HCT116 (cell line): ENCODE measurements around the gene CHCHD3. TPM values are rescaled to one million over a fixed set of nuclear protein-coding genes. Genes with fewer than 3 reads are reported as not detected.

ENCODE experiments used
- ATAC-seq: fragments of 200-7000 bp; cut with Tn5 transposase; 2 replicates; pipeline ENCODE4 v1.9.1; 2020; ENCODE audit warnings: mild to moderate bottlenecking, moderate library complexity
- BruUV-seq: library from RNA; stranded (reverse); fragments of 400-500 nt; replicated peaks from 2 replicates; lab custom pipeline; 2021; lab: Mats Ljungman, UMichigan
- CTCF ChIA-PET: fragments of 300-600 bp; sonication (Branson Sonifier 250); formaldehyde crosslinking; loops from one replicate; lab custom pipeline; 2021; ENCODE audit warnings: antibody characterized with exemption; lab: Charles Lee
- POLR2A ChIA-PET: fragments of 300-600, 350-600 bp; sonication (Branson Sonifier 250); formaldehyde crosslinking; loops from one replicate; lab custom pipeline; 2021; ENCODE audit warnings: antibody characterized with exemption; lab: Charles Lee
- RAD21 ChIA-PET, 2 experiments: fragments of 300-600 bp; sonication (Branson Sonifier 250); formaldehyde crosslinking; loops; one replicate each; lab custom pipeline; 2023; ENCODE audit warnings: low total read pairs in 2 of 2; ENCODE audit not compliant: uncharacterized antibody in 2 of 2, unreplicated experiment in 2 of 2, low non-redundant PET in 1 of 2; lab: Charles Lee
- DNase-seq: peaks from one replicate; pipeline ENCODE4 v3.0.0-alpha.2; 2010; ENCODE audit warnings: low read depth, low spot score
- H2AFZ ChIP-seq: fragments of 200-600 bp; shearing (Covaris generic), sonication (generic); 2 replicates; pipeline ENCODE4 v1.6.1; 2017; ENCODE audit warnings: low read depth, mixed run types, mixed read lengths, antibody characterized with exemption, low read length; ENCODE audit not compliant: poor library complexity, severe bottlenecking
- H3K27ac ChIP-seq: 2 replicates; pipeline ENCODE4 v1.5.1; 2012; ENCODE audit warnings: low read depth, low read length
- H3K27me3 ChIP-seq: fragments of 200-600 bp; sonication (generic); 2 replicates; pipeline ENCODE4 v1.6.1; 2016; ENCODE audit warnings: mixed run types, low read length, mixed read lengths; ENCODE audit not compliant: insufficient read depth
- H3K36me3 ChIP-seq, 2 experiments: fragments of 200-500 bp in 1 of 2; fragments of 200-600 bp in 1 of 2; sonication (Bioruptor generic) in 1 of 2; sonication (generic) in 1 of 2; 2 replicates each; pipeline versions ENCODE4 v1.5.1 to v1.6.1; 2014 to 2016; ENCODE audit warnings: low read length in 2 of 2, inconsistent platforms in 1 of 2, mixed read lengths in 1 of 2, mixed run types in 1 of 2; ENCODE audit not compliant: insufficient read depth in 2 of 2, control insufficient read depth in 1 of 2
- H3K4me1 ChIP-seq, 2 experiments: fragments of 200-600 bp in 1 of 2; sonication (generic) in 1 of 2; 2 replicates each; pipeline versions ENCODE4 v1.5.1 to v1.6.1; 2012 to 2017; ENCODE audit warnings: low read length in 2 of 2, inconsistent platforms in 1 of 2, mild to moderate bottlenecking in 1 of 2, mixed read lengths in 1 of 2, mixed run types in 1 of 2, moderate library complexity in 1 of 2; ENCODE audit not compliant: insufficient read depth in 2 of 2, control insufficient read depth in 1 of 2
- H3K4me2 ChIP-seq: fragments of 200-600 bp; sonication (generic); 2 replicates; pipeline ENCODE4 v1.6.1; 2017; ENCODE audit warnings: mixed run types, low read length, mixed read lengths
- H3K4me3 ChIP-seq, 2 experiments: fragments of 200-600 bp in 1 of 2; sonication (generic) in 1 of 2; replicated peaks in 1 of 2; 2 replicates each; pipeline ENCODE4 v1.5.1; 2011 to 2016; ENCODE audit warnings: low read length in 2 of 2, control low read depth in 1 of 2, low read depth in 1 of 2, mild to moderate bottlenecking in 1 of 2, mixed read lengths in 1 of 2, mixed run types in 1 of 2
- H3K79me2 ChIP-seq: fragments of 200-600 bp; sonication (generic); 2 replicates; pipeline ENCODE4 v1.6.1; 2017; ENCODE audit warnings: mild to moderate bottlenecking, mixed run types, low read length, moderate library complexity, mixed read lengths; ENCODE audit not compliant: insufficient read depth
- H3K9ac ChIP-seq: fragments of 200-600 bp; sonication (generic); 2 replicates; pipeline ENCODE4 v1.6.1; 2016; ENCODE audit warnings: low read length, mixed read lengths
- H3K9me2 ChIP-seq: fragments of 200-600 bp; sonication (generic), shearing (Covaris generic); 2 replicates; pipeline ENCODE4 v1.6.1; 2017; ENCODE audit warnings: mixed run types, mild to moderate bottlenecking, moderate library complexity; ENCODE audit not compliant: insufficient read depth
- H3K9me3 ChIP-seq, 2 experiments: fragments of 200-500 bp in 1 of 2; fragments of 200-600 bp in 1 of 2; sonication (Bioruptor generic) in 1 of 2; sonication (generic) in 1 of 2; 2 replicates each; pipeline ENCODE4 v1.6.1; 2014 to 2017; ENCODE audit warnings: low read length in 2 of 2, mixed read lengths in 2 of 2, inconsistent platforms in 1 of 2, low read depth in 1 of 2, mild to moderate bottlenecking in 1 of 2, mixed run types in 1 of 2, moderate library complexity in 1 of 2; ENCODE audit not compliant: control insufficient read depth in 1 of 2, insufficient read depth in 1 of 2
- H4K20me1 ChIP-seq: fragments of 200-600 bp; sonication (generic), shearing (Covaris generic); 2 replicates; pipeline ENCODE4 v1.6.1; 2017; ENCODE audit warnings: mixed run types, mild to moderate bottlenecking, moderate library complexity; ENCODE audit not compliant: insufficient read depth
- CBX3 ChIP-seq: IDR thresholded peaks from 2 replicates; pipeline ENCODE4 v1.6.1; 2012; ENCODE audit warnings: low read depth
- CEBPB ChIP-seq: IDR thresholded peaks from 2 replicates; pipeline ENCODE4 v1.6.1; 2012; ENCODE audit warnings: low read depth
- ELF1 ChIP-seq: IDR thresholded peaks from 2 replicates; pipeline ENCODE4 v1.6.1; 2012; ENCODE audit warnings: low read depth, borderline replicate concordance
- EZH2 ChIP-seq: fragments of 200-600 bp; sonication (generic); IDR thresholded peaks from 2 replicates; pipeline ENCODE4 v1.6.1; 2017; ENCODE audit warnings: antibody characterized with exemption, mixed run types
- EZH2phosphoT487 ChIP-seq: fragments of 200-600 bp; IDR thresholded peaks from 2 replicates; pipeline ENCODE4 v1.6.1; 2018; ENCODE audit warnings: antibody characterized with exemption, borderline replicate concordance
- FOSL1 ChIP-seq: IDR thresholded peaks from 2 replicates; pipeline ENCODE4 v1.6.1; 2012; ENCODE audit warnings: low read depth
- POLR2A ChIP-seq: IDR thresholded peaks from 2 replicates; pipeline ENCODE4 v1.7.0; 2011; ENCODE audit warnings: borderline replicate concordance; ENCODE audit not compliant: insufficient read depth, insufficient read length; ENCODE audit errors: extremely low read depth
- RAD21 ChIP-seq: IDR thresholded peaks from 2 replicates; pipeline ENCODE4 v1.6.1; 2012; ENCODE audit warnings: low read depth, mild to moderate bottlenecking
- SIN3A ChIP-seq: IDR thresholded peaks from 2 replicates; pipeline ENCODE4 v1.6.1; 2012; ENCODE audit warnings: low read depth
- TCF7L2 ChIP-seq: IDR thresholded peaks from 2 replicates; pipeline ENCODE4 v1.7.0; 2011; ENCODE audit warnings: borderline replicate concordance, inconsistent platforms; ENCODE audit not compliant: insufficient read depth, insufficient read length; ENCODE audit errors: extremely low read depth
- ZFX ChIP-seq: fragments of 450-650 bp; IDR thresholded peaks from 2 replicates; pipeline ENCODE4 v1.6.1; 2017
- ZNF274 ChIP-seq: fragments of 200-500 bp; sonication (Bioruptor generic); IDR thresholded peaks from 2 replicates; pipeline ENCODE4 v1.6.1; 2014; ENCODE audit warnings: mild to moderate bottlenecking, low read depth, low read length, inconsistent platforms
- intact Hi-C: fragments of 100-400 bp; cut with micrococcal nuclease; formaldehyde crosslinking; loops from 2 replicates; pipeline ENCODE4 v1.10.0; 2022
- total RNA-seq: library from RNA; stranded (reverse); gene quantifications from one replicate; pipeline ENCODE4 v1.2.1, GENCODE V29; 2021; ENCODE audit not compliant: unreplicated experiment
- TF ChIP-seq, protein P1 (sequence below): IDR thresholded peaks from 2 replicates; pipeline ENCODE4 v1.6.1; 2012; ENCODE audit warnings: low read depth
- TF ChIP-seq, protein P2 (sequence below): IDR thresholded peaks from 2 replicates; pipeline ENCODE4 v1.6.1; 2012

Gene CHCHD3
- total RNA-seq, 1 experiment from 2014 or later: 73.5 TPM

DNA sequence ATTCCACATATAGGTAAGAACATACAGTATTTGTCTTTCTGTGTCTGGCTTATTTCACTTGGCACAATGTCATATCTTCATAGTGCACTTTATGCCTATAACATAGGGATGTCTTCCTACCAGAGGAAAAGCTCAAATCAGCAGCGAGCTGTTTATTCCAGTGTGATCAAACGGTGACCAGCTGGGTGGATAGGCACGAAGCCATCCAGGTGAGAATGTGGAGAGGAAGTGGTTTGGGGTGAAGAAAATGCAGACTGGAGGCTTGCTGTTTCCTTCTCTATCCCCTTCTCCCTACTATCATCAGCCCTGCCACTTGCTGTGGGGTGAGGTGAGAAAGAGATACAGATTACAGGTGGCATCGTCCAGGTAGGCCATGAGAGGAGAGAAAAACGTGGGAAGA, 52.4 kb downstream of the CHCHD3 start:
- Histone ChIP-seq H4K20me1 (peaks cover 7% of the 10 kb centered on the region; the same call in 1 of the 2 replicates), H2AFZ (no peak overlapping the region)
- CTCF ChIA-PET: no interaction called here

More for the DNA sequence above, 52.4 kb downstream of the CHCHD3 start:
- intact Hi-C loops: no loop called here
- no TSS peak for BruUV-seq
- Histone ChIP-seq H3K27me3 (no peaks in the 10 kb centered on the region), H3K9ac (no peak overlapping the region), H3K9me2 (no peaks in the 10 kb centered on the region), H3K79me2 (peaks cover 26% of the 10 kb centered on the region), H3K27ac (no peak overlapping the region), H3K4me1 (no peaks in the 10 kb centered on the region), H3K4me3 (no peak overlapping the region), H3K9me3 (no peaks in the 10 kb centered on the region), H3K36me3 (no peaks in the 10 kb centered on the region), H3K4me2 (no peak overlapping the region)
- TF ChIP-seq, protein P1, sequence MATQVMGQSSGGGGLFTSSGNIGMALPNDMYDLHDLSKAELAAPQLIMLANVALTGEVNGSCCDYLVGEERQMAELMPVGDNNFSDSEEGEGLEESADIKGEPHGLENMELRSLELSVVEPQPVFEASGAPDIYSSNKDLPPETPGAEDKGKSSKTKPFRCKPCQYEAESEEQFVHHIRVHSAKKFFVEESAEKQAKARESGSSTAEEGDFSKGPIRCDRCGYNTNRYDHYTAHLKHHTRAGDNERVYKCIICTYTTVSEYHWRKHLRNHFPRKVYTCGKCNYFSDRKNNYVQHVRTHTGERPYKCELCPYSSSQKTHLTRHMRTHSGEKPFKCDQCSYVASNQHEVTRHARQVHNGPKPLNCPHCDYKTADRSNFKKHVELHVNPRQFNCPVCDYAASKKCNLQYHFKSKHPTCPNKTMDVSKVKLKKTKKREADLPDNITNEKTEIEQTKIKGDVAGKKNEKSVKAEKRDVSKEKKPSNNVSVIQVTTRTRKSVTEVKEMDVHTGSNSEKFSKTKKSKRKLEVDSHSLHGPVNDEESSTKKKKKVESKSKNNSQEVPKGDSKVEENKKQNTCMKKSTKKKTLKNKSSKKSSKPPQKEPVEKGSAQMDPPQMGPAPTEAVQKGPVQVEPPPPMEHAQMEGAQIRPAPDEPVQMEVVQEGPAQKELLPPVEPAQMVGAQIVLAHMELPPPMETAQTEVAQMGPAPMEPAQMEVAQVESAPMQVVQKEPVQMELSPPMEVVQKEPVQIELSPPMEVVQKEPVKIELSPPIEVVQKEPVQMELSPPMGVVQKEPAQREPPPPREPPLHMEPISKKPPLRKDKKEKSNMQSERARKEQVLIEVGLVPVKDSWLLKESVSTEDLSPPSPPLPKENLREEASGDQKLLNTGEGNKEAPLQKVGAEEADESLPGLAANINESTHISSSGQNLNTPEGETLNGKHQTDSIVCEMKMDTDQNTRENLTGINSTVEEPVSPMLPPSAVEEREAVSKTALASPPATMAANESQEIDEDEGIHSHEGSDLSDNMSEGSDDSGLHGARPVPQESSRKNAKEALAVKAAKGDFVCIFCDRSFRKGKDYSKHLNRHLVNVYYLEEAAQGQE: no peak
- TF ChIP-seq SIN3A: no peak
- TF ChIP-seq ZNF274: no peak
- no peak for TF ChIP-seq ELF1
- no peak for TF ChIP-seq EZH2phosphoT487
- TF ChIP-seq CBX3: no peak
- no peak for TF ChIP-seq POLR2A
- TF ChIP-seq ZFX: no peak
- no peak for TF ChIP-seq TCF7L2
- no peak for TF ChIP-seq RAD21
- no peak for TF ChIP-seq CEBPB
- TF ChIP-seq EZH2: no peak
- TF ChIP-seq FOSL1: no peak
- TF ChIP-seq, protein P2, sequence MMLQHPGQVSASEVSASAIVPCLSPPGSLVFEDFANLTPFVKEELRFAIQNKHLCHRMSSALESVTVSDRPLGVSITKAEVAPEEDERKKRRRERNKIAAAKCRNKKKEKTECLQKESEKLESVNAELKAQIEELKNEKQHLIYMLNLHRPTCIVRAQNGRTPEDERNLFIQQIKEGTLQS: no peak
- ATAC-seq (no peak), DNase-seq (no peak)
- ChIA-PET RAD21 (interaction anchor here in 1 of 2 experiments (0.6 kb wide), 1 partner anchor 230 kb away, joined by 3 read pairs; no protein-coding TSS in a partner anchor), POLR2A (no interaction called here)
